HG02798 (cell line): Measurements from ENCODE around the gene INPP5K.
"Not testable (repeated sequence)": the region's sequence is repeated elsewhere in the genome, so short reads cannot be mapped to it uniquely, and the experiment has no call there.

Source experiments
- ATAC-seq: cut with Tn5 transposase; IDR thresholded peaks from one replicate; pipeline ENCODE4 v1.9.1; 2021; ENCODE audit warnings: mild to moderate bottlenecking; ENCODE audit not compliant: unreplicated experiment, poor library complexity

INPP5K gene

GRCh38 chr17:1470071-1470754, 46.2 kb downstream of the INPP5K start:
- ATAC-seq, result no peak

GRCh38 chr17:1469231-1469852, 47.1 kb downstream of the INPP5K start:
- no peak for ATAC-seq

GRCh38 chr17:1467898-1468492, 48.4 kb downstream of the INPP5K start:
- no peak for ATAC-seq

- ATAC-seq, result no peak
Measured at GRCh38 chr17:1467258-1467657, 49.2 kb downstream of the INPP5K start.

- no peak for ATAC-seq
Measured at GRCh38 chr17:1464186-1464585, 52.2 kb downstream of the INPP5K start.

GRCh38 chr17:1462164-1463112, 54.0 kb downstream of the INPP5K start:
- no peak for ATAC-seq

- ATAC-seq, result no peak
Measured at GRCh38 chr17:1461198-1461944, 55.0 kb downstream of the INPP5K start.

- ATAC-seq, result no peak
Measured at GRCh38 chr17:1460233-1460632, 56.2 kb downstream of the INPP5K start.

- ATAC-seq, result peak; percentile 93
Measured at GRCh38 chr17:1455797-1456599, 60.4 kb downstream of the INPP5K start, which contains the start of gene CRK. Gene CRK (minus strand): TSS chr17:1456232. CDS start chr17:1456117, 115 bp downstream.

GRCh38 chr17:1455291-1455796, 61.1 kb downstream of the INPP5K start:
- ATAC-seq, result peak; percentile 26

GRCh38 chr17:1454541-1454940, 61.9 kb downstream of the INPP5K start:
- no peak for ATAC-seq

- not testable (repeated sequence) for ATAC-seq
Measured at GRCh38 chr17:1453694-1454093, 62.7 kb downstream of the INPP5K start.

GRCh38 chr17:1452836-1453235, 63.6 kb downstream of the INPP5K start:
- ATAC-seq, result no peak

- ATAC-seq, result not testable (repeated sequence)
Measured at GRCh38 chr17:1450261-1450660, 66.2 kb downstream of the INPP5K start.

GRCh38 chr17:1449412-1449967, 66.9 kb downstream of the INPP5K start:
- ATAC-seq, result no peak

GRCh38 chr17:1447052-1447451, 69.4 kb downstream of the INPP5K start:
- ATAC-seq, result no peak

GRCh38 chr17:1446201-1446600, 70.2 kb downstream of the INPP5K start:
- ATAC-seq, result no peak

GRCh38 chr17:1445695-1446094, 70.7 kb downstream of the INPP5K start:
- ATAC-seq, result not testable (repeated sequence)
